Right atrium auricular region (tissue), 2 donors: ENCODE data around the gene HOXA7. TPM values are rescaled to one million over a fixed set of nuclear protein-coding genes. Genes with fewer than 3 reads are reported as not detected.
A peak's percentile ranks its signal among the peaks of the same experiment; 100 is the strongest.

Experiments used
- DNase-seq: peaks from one replicate; pipeline ENCODE4 v3.0.0-alpha.2; 2019; ENCODE audit warnings: low spot score
- H3K27ac ChIP-seq, 2 donors: fragments of 200-600 bp; sonication (generic); 1 replicate in 1 of 2; 2 replicates in 1 of 2; pipeline ENCODE4 v1.5.1; 2016 to 2019
- H3K27me3 ChIP-seq, 2 donors: fragments of 200-600 bp; sonication (generic); one replicate each; pipeline versions ENCODE4 v1.5.1 to v1.6.0; 2017 to 2019
- H3K36me3 ChIP-seq: fragments of 200-600 bp; sonication (generic); one replicate; pipeline ENCODE4 v1.5.1; 2016
- H3K4me1 ChIP-seq, 2 donors: fragments of 200-600 bp; sonication (generic); one replicate each; pipeline versions ENCODE4 v1.5.1 to v1.6.0; 2017 to 2019
- H3K4me3 ChIP-seq, 2 donors: fragments of 200-600 bp; sonication (generic); 1 replicate in 1 of 2; 2 replicates in 1 of 2; pipeline ENCODE4 v1.5.1; 2017 to 2019; ENCODE audit warnings: mild to moderate bottlenecking in 1 of 2, moderate library complexity in 1 of 2
- H3K9me3 ChIP-seq, 2 donors: fragments of 200-600 bp; sonication (generic); one replicate each; pipeline ENCODE4 v1.5.1; 2019
- total RNA-seq, 2 donors: library from RNA; depleted of rRNA; stranded (reverse); fragments of >200 nt; gene quantifications; one replicate each; pipeline ENCODE4 v1.1.0, GENCODE V29; 2016
- TF ChIP-seq, protein P1 (sequence below), 2 donors: fragments of 200-600 bp; sonication (generic); IDR thresholded peaks; one replicate each; pipeline ENCODE4 v1.5.1; 2019; ENCODE audit warnings: antibody characterized with exemption in 2 of 2

The HOXA7 gene
- total RNA-seq, 2 donors from 2014 or later, result not detected

DNA sequence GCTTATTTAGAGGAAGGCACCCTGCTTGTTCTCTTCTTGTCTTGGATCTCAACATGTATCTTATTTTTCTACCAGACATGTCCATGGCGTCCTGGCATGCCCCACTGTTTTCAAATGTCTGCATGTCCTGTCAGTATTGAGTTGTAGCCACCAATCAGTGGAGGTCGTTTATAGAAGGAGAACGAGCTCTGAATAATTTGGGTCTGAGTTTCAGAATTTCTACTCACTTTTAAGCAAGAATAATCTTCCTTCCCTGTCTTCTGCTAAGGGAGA, 46.3 kb upstream of the HOXA7 start:
- DNase-seq, result peak; percentile 38
- Histone ChIP-seq H3K4me1 (peaks cover 0 to 34% of the 10 kb centered on the region in 2 donors), H3K4me3 (no peak overlapping the region), H3K9me3 (peaks cover 0 to 4% of the 10 kb centered on the region in 2 donors), H3K27ac (no peak overlapping the region), H3K36me3 (no peaks in the 10 kb centered on the region), H3K27me3 (peaks cover 69 to 78% of the 10 kb centered on the region in 2 donors)
- TF ChIP-seq, protein P1, sequence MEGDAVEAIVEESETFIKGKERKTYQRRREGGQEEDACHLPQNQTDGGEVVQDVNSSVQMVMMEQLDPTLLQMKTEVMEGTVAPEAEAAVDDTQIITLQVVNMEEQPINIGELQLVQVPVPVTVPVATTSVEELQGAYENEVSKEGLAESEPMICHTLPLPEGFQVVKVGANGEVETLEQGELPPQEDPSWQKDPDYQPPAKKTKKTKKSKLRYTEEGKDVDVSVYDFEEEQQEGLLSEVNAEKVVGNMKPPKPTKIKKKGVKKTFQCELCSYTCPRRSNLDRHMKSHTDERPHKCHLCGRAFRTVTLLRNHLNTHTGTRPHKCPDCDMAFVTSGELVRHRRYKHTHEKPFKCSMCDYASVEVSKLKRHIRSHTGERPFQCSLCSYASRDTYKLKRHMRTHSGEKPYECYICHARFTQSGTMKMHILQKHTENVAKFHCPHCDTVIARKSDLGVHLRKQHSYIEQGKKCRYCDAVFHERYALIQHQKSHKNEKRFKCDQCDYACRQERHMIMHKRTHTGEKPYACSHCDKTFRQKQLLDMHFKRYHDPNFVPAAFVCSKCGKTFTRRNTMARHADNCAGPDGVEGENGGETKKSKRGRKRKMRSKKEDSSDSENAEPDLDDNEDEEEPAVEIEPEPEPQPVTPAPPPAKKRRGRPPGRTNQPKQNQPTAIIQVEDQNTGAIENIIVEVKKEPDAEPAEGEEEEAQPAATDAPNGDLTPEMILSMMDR (IDR thresholded peaks at IDR 0.05), result no peak

- peaks cover 0 to 34% of the 10 kb centered on the region in 2 donors for H3K4me1 ChIP-seq
- H3K9me3 ChIP-seq, result peaks cover 0 to 4% of the 10 kb centered on the region in 2 donors
- H3K27ac ChIP-seq, result no peak overlapping the region
- H3K27me3 ChIP-seq, result peaks cover 73 to 84% of the 10 kb centered on the region in 2 donors
- H3K36me3 ChIP-seq, result no peaks in the 10 kb centered on the region
- peak; percentile 38 for DNase-seq
- no peak overlapping the region for H3K4me3 ChIP-seq
- TF ChIP-seq, protein P1 (IDR thresholded peaks at IDR 0.05), result no peak
These were observed 45.8 kb upstream of the HOXA7 start for GRCh38 chr7:27202018-27202861.

DNA sequence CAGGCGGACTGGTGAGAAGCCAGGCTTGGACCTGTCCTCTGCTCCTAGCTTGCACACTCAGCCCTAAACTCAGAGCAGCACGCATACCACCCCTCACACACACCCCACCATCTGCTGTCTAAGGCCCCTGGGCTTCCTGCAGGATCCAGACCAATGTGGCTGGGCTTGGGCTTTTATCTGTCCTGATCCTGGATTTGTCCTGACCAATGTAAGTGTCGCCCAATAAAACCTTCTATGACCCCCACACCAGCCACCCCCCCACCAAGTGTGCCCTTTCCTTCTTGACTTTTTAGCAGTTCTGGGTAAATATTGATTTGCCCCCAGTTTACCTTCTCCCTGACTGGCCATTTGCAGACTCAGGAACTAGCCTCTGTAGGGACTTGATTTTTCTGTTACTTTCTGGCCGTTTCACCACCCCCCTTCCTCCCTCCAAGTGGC, 45.1 kb upstream of the HOXA7 start:
- H3K4me1 ChIP-seq, result peaks cover 0 to 34% of the 10 kb centered on the region in 2 donors
- DNase-seq, result no peak
- H3K27ac ChIP-seq, result no peak overlapping the region
- H3K36me3 ChIP-seq, result no peaks in the 10 kb centered on the region
- peaks cover 0 to 4% of the 10 kb centered on the region in 2 donors for H3K9me3 ChIP-seq
- peaks cover 78 to 80% of the 10 kb centered on the region in 2 donors for H3K27me3 ChIP-seq
- TF ChIP-seq, protein P1 (IDR thresholded peaks at IDR 0.05), result no peak
- peak overlapping the region in 1 of 2 donors; percentile 34 for H3K4me3 ChIP-seq

DNA sequence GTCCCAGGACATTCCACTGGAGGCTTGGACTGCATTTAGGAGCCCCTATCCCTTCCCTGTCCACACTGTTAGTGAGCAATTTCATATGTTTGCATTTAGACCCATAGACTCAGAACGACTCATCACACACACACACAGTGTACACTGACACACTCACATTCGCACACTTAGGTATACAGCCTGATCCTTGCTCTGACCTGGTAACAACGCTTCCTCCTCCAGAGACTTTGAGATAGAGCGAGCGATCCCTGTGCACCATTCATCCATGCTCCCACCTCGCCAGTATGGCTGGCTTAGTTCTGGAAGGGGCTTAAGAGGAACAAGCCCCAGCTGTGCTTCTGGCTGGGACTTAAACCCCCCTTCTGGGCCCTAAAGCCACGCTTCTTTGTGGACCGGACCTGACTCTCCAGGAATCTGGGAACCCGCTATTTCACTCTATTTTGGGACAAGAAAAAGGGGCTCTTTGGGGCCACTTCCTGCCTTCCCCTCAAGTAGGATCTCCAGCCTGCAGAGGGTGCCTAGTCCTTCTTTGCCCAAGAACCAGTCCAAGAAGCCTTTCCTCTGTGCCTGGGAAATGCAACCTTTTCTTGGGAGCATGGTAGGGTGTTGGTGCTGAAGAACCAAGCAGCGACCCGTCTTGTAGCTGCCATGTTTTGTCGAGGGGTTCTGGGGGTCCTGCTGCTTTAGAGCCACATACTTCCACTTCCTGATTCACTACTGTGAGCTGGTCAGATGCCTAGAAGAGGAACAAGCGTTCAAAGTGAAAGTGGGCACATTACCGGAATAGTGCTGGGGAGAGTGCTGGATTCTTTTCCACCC, 44.5 kb upstream of the HOXA7 start:
- H3K9me3 ChIP-seq, result peaks cover 0 to 3% of the 10 kb centered on the region in 2 donors
- H3K27ac ChIP-seq, result no peak overlapping the region
- no peaks in the 10 kb centered on the region for H3K36me3 ChIP-seq
- no peak for DNase-seq
- TF ChIP-seq, protein P1 (IDR thresholded peaks at IDR 0.05), result no peak
- H3K27me3 ChIP-seq, result peaks cover 79 to 80% of the 10 kb centered on the region in 2 donors
- peaks cover 0 to 34% of the 10 kb centered on the region in 2 donors for H3K4me1 ChIP-seq
- H3K4me3 ChIP-seq, result peak overlapping the region in 1 of 2 donors; percentile 34

GRCh38 chr7:27199849-27200760, 43.6 kb upstream of the HOXA7 start, which contains the start of gene HOXA13:
HOXA13 (minus strand) TSS chr7:27200091; CDS start chr7:27200077, 14 bp downstream.
- no peaks in the 10 kb centered on the region for H3K9me3 ChIP-seq

More at GRCh38 chr7:27199849-27200760, 43.6 kb upstream of the HOXA7 start, which contains the start of gene HOXA13:
- H3K4me1 ChIP-seq, result peaks cover 0 to 29% of the 10 kb centered on the region in 2 donors
- H3K27ac ChIP-seq, result no peak within 1 kb of the TSS
- H3K36me3 ChIP-seq, result no peaks in the 10 kb centered on the region
- peak within 1 kb of the TSS in 1 of 2 donors; percentile 34 for H3K4me3 ChIP-seq
- no peak for DNase-seq
- TF ChIP-seq, protein P1 (IDR thresholded peaks at IDR 0.05), result no peak
- H3K27me3 ChIP-seq, result peaks cover 77 to 78% of the 10 kb centered on the region in 2 donors
